22Rv1 (cell line): ENCODE data around the gene IPO13.

Experiments
- ZFX ChIP-seq: fragments of 450-650 bp; IDR thresholded peaks from 2 replicates; pipeline ENCODE4 v1.6.1; 2017; ENCODE audit warnings: antibody characterized with exemption, borderline replicate concordance
- TF ChIP-seq, protein P1 (sequence below): fragments of 450-650 bp; IDR thresholded peaks from 2 replicates; pipeline ENCODE4 v1.5.1; 2017; ENCODE audit warnings: mild to moderate bottlenecking

DNA sequence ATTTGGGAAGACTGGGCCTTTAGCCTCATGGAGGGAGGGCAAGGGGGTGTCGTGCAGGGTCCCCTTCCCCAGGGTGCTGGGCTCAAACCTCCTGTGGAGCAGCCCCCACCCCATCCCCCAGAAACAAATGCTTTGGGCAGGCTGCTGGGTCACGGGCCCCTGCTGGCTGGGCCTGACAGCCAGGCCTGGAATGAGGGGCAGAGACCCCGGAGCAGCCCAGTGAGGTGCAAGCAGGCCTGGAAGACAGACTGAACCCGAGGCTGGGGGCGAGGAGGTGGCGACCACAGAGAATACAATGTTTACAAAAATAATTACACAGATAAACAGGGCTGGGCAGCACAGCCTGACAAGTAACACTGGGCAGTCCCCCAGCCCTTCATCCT is 50.0 kb downstream of the IPO13 start:
- TF ChIP-seq, protein P1, sequence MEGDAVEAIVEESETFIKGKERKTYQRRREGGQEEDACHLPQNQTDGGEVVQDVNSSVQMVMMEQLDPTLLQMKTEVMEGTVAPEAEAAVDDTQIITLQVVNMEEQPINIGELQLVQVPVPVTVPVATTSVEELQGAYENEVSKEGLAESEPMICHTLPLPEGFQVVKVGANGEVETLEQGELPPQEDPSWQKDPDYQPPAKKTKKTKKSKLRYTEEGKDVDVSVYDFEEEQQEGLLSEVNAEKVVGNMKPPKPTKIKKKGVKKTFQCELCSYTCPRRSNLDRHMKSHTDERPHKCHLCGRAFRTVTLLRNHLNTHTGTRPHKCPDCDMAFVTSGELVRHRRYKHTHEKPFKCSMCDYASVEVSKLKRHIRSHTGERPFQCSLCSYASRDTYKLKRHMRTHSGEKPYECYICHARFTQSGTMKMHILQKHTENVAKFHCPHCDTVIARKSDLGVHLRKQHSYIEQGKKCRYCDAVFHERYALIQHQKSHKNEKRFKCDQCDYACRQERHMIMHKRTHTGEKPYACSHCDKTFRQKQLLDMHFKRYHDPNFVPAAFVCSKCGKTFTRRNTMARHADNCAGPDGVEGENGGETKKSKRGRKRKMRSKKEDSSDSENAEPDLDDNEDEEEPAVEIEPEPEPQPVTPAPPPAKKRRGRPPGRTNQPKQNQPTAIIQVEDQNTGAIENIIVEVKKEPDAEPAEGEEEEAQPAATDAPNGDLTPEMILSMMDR, result no peak
- no peak for TF ChIP-seq ZFX
